IMR-90 (cell line): ENCODE data around the gene SCGB3A2. TPM values are rescaled to one million over a fixed set of nuclear protein-coding genes. Genes with fewer than 3 reads are reported as not detected.

ENCODE experiments used
- ATAC-seq: fragments of 200-7000 bp; cut with Tn5 transposase; 2 replicates; pipeline ENCODE4 v1.9.1; 2020; ENCODE audit warnings: low read depth, mild to moderate bottlenecking, moderate library complexity
- BruUV-seq: library from RNA; stranded (reverse); fragments of 400-500 nt; replicated peaks from 2 replicates; lab custom pipeline; 2021; lab: Mats Ljungman, UMichigan
- CTCF ChIA-PET: fragments of 300-600 bp; formaldehyde crosslinking; extraction: SDS; loops from one replicate; lab custom pipeline; 2021; ENCODE audit warnings: antibody characterized with exemption; lab: Yijun Ruan, JAX
- POLR2A ChIA-PET: fragments of 300-600 bp; sonication (Branson Sonifier 250); formaldehyde crosslinking; loops from one replicate; lab custom pipeline; 2022; ENCODE audit warnings: antibody characterized with exemption; ENCODE audit not compliant: unreplicated experiment; lab: Charles Lee
- DNase-seq: peaks from one replicate; pipeline ENCODE4 v3.0.0; 2013
- H2AFZ ChIP-seq: replicated peaks from 2 replicates; pipeline ENCODE3; 2013; ENCODE audit warnings: low read length, mild to moderate bottlenecking; ENCODE audit not compliant: poor library complexity
- H2AK5ac ChIP-seq: 2 replicates; pipeline ENCODE4 v1.6.1; 2013; ENCODE audit warnings: low read depth, low read length, inconsistent platforms
- H2AK9ac ChIP-seq: replicated peaks from 2 replicates; pipeline ENCODE3; 2013; ENCODE audit warnings: mild to moderate bottlenecking, low read depth, low read length, moderate library complexity; ENCODE audit not compliant: poor library complexity
- H2BK120ac ChIP-seq: 2 replicates; pipeline ENCODE4 v1.6.1; 2013; ENCODE audit warnings: low read depth, low read length, inconsistent platforms
- H2BK15ac ChIP-seq: 3 replicates; pipeline ENCODE4 v1.6.1; 2013; ENCODE audit warnings: low read depth, low read length, inconsistent platforms
- H2BK20ac ChIP-seq: 2 replicates; pipeline ENCODE4 v1.6.1; 2013; ENCODE audit warnings: low read depth, mild to moderate bottlenecking, inconsistent platforms, low read length, moderate library complexity
- H2BK5ac ChIP-seq: 2 replicates; pipeline ENCODE4 v1.6.1; 2013; ENCODE audit warnings: mild to moderate bottlenecking, low read depth, low read length, inconsistent platforms; ENCODE audit not compliant: poor library complexity, severe bottlenecking
- H3K14ac ChIP-seq: replicated peaks from 2 replicates; pipeline ENCODE4 v1.6.1; 2013; ENCODE audit warnings: low read depth, low read length, inconsistent platforms
- H3K18ac ChIP-seq: 2 replicates; pipeline ENCODE4 v1.6.1; 2013; ENCODE audit warnings: low read depth, low read length, control low read depth
- H3K23ac ChIP-seq: 2 replicates; pipeline ENCODE4 v1.6.1; 2013; ENCODE audit warnings: low read depth, low read length, inconsistent platforms
- H3K27ac ChIP-seq: 2 replicates; pipeline ENCODE4 v1.5.1; 2013; ENCODE audit warnings: mild to moderate bottlenecking, control low read depth, low read length; ENCODE audit not compliant: insufficient read depth
- H3K27me3 ChIP-seq: 2 replicates; pipeline ENCODE4 v1.6.1; 2013; ENCODE audit warnings: low read length; ENCODE audit not compliant: control insufficient read depth, insufficient read depth
- H3K36me3 ChIP-seq: 2 replicates; pipeline ENCODE4 v1.6.1; 2013; ENCODE audit warnings: low read length, mixed read lengths; ENCODE audit not compliant: control insufficient read depth, insufficient read depth
- H3K4ac ChIP-seq: 2 replicates; pipeline ENCODE4 v1.6.1; 2013; ENCODE audit warnings: low read depth, low read length, inconsistent platforms
- H3K4me1 ChIP-seq: 2 replicates; pipeline ENCODE4 v1.6.1; 2013; ENCODE audit warnings: low read length, mixed read lengths; ENCODE audit not compliant: control insufficient read depth, insufficient read depth
- H3K4me2 ChIP-seq: 2 replicates; pipeline ENCODE4 v1.6.1; 2013; ENCODE audit warnings: low read depth, mild to moderate bottlenecking, control low read depth, low read length, moderate library complexity
- H3K4me3 ChIP-seq: 2 replicates; pipeline ENCODE4 v1.5.1; 2013; ENCODE audit warnings: low read depth, mild to moderate bottlenecking, control low read depth, low read length, moderate library complexity; ENCODE audit not compliant: insufficient read depth
- H3K56ac ChIP-seq: 2 replicates; pipeline ENCODE4 v1.6.1; 2013; ENCODE audit warnings: low read length, inconsistent platforms; ENCODE audit not compliant: insufficient read depth; ENCODE audit errors: extremely low read depth
- H3K79me1 ChIP-seq, 2 experiments: 2 replicates each; pipeline ENCODE4 v1.6.1; 2013; ENCODE audit warnings: low read length in 2 of 2, inconsistent platforms in 1 of 2, low read depth in 1 of 2
- H3K9ac ChIP-seq: 2 replicates; pipeline ENCODE4 v1.6.1; 2013; ENCODE audit warnings: low read depth, low read length, control low read depth
- H3K9me1 ChIP-seq: 2 replicates; pipeline ENCODE4 v1.6.1; 2013; ENCODE audit warnings: low read length, inconsistent platforms; ENCODE audit not compliant: insufficient read depth
- H3K9me3 ChIP-seq: 2 replicates; pipeline ENCODE4 v1.6.1; 2013; ENCODE audit warnings: low read length; ENCODE audit not compliant: control insufficient read depth, insufficient read depth
- H4K20me1 ChIP-seq: 2 replicates; pipeline ENCODE4 v1.6.1; 2013; ENCODE audit warnings: low read length, inconsistent platforms; ENCODE audit not compliant: insufficient read depth
- H4K5ac ChIP-seq: 2 replicates; pipeline ENCODE4 v1.6.1; 2013; ENCODE audit warnings: mild to moderate bottlenecking, low read depth, low read length, control low read depth
- H4K8ac ChIP-seq, 2 experiments: 2 replicates each; pipeline ENCODE4 v1.6.1; 2013; ENCODE audit warnings: low read depth in 2 of 2, low read length in 2 of 2, control low read depth in 1 of 2, inconsistent platforms in 1 of 2
- H4K91ac ChIP-seq: 2 replicates; pipeline ENCODE4 v1.6.1; 2013; ENCODE audit warnings: low read depth, low read length, inconsistent platforms; ENCODE audit not compliant: insufficient read depth
- CEBPB ChIP-seq: IDR thresholded peaks from 2 replicates; pipeline ENCODE4 v1.6.1; 2012; ENCODE audit warnings: low read depth, low read length, improper control_type of control experiment
- CHD1 ChIP-seq: IDR thresholded peaks from 2 replicates; pipeline ENCODE4 v1.6.1; 2012; ENCODE audit warnings: low read depth, low read length, improper control_type of control experiment
- CTCF ChIP-seq: conservative IDR thresholded peaks from 2 replicates; pipeline ENCODE4 v1.5.1; 2012; ENCODE audit warnings: mild to moderate bottlenecking, low read depth, low read length, improper control_type of control experiment
- ELK1 ChIP-seq: fragments of 150-350 bp; IDR thresholded peaks from 2 replicates; pipeline ENCODE4 v1.6.1; 2016; ENCODE audit warnings: low read depth, mild to moderate bottlenecking, low read length, moderate library complexity, borderline replicate concordance
- MAZ ChIP-seq: IDR thresholded peaks from 2 replicates; pipeline ENCODE4 v1.6.1; 2012; ENCODE audit warnings: low read depth, mild to moderate bottlenecking, low read length, improper control_type of control experiment, moderate library complexity, borderline replicate concordance
- MXI1 ChIP-seq: IDR thresholded peaks from 2 replicates; pipeline ENCODE4 v1.6.1; 2012; ENCODE audit warnings: low read depth, mild to moderate bottlenecking, low read length, moderate library complexity, borderline replicate concordance
- NFE2L2 ChIP-seq: fragments of 150-350 bp; IDR thresholded peaks from 2 replicates; pipeline ENCODE4 v1.6.1; 2016; ENCODE audit warnings: low read depth, mild to moderate bottlenecking, low read length
- POLR2A ChIP-seq: IDR thresholded peaks from 2 replicates; pipeline ENCODE4 v1.6.1; 2012; ENCODE audit warnings: mild to moderate bottlenecking, low read depth, low read length
- RCOR1 ChIP-seq: IDR thresholded peaks from 2 replicates; pipeline ENCODE4 v1.6.1; 2012; ENCODE audit warnings: mild to moderate bottlenecking, low read length, improper control_type of control experiment; ENCODE audit not compliant: insufficient replicate concordance
- RFX5 ChIP-seq: IDR thresholded peaks from 2 replicates; pipeline ENCODE4 v1.8.0; 2012; ENCODE audit warnings: low read depth, mild to moderate bottlenecking, low read length, moderate library complexity
- SMC3 ChIP-seq: fragments of 150-350 bp; IDR thresholded peaks from 2 replicates; pipeline ENCODE4 v1.6.1; 2016; ENCODE audit warnings: low read depth, mild to moderate bottlenecking, antibody characterized with exemption, low read length, moderate library complexity
- USF2 ChIP-seq: fragments of 150-350 bp; IDR thresholded peaks from 2 replicates; pipeline ENCODE4 v1.6.1; 2017; ENCODE audit warnings: mild to moderate bottlenecking, antibody characterized with exemption, low read length, low read depth
- WGBS, 2 experiments: methylation state at CpG; one replicate each; pipeline versions ENCODE4 v1.1.5 to v1.1.7; 2013; ENCODE audit warnings: missing lambda C conversion rate in 2 of 2; ENCODE audit not compliant: insufficient read length in 1 of 2; ENCODE audit errors: extremely low coverage in 2 of 2; 5-methylcytosine and 5-hydroxymethylcytosine counted together
- dilution Hi-C: fragments of 300-500 bp; cut with HindIII; formaldehyde crosslinking; loops from one replicate; pipeline ENCODE4 v1.14.3; 2018; ENCODE audit warnings: low sequenced_read_pairs; ENCODE audit not compliant: unreplicated experiment
- in situ Hi-C: fragments of 300-500 bp; cut with MboI; formaldehyde crosslinking; loops from 3 replicates; pipeline ENCODE4 v1.14.3; 2019; ENCODE audit warnings: low sequenced_read_pairs, inconsistent platforms, mixed read lengths
- intact Hi-C: fragments of 100-400 bp; cut with micrococcal nuclease; formaldehyde crosslinking; loops from 2 replicates; pipeline ENCODE4 v1.10.0; 2022
- polyA plus RNA-seq, 3 experiments: library from polyadenylated mRNA; depleted of rRNA; stranded (reverse); fragments of >200 nt; gene quantifications; 2 replicates each; pipeline ENCODE4 v1.2.3, GENCODE V29; 2012; ENCODE audit warnings: low replicate concordance in 1 of 3
- total RNA-seq: library from RNA; depleted of rRNA; stranded (reverse); fragments of >200 nt; gene quantifications from 2 replicates; pipeline ENCODE4 v1.2.3, GENCODE V29; 2012

Gene SCGB3A2
- total and polyA plus RNA-seq, 2 of the 4 experiments (the other 2 are of a cell fraction), result not detected

GRCh38 chr5:147869112-147869511 lies 9.4 kb upstream of the SCGB3A2 start:
- CTCF ChIA-PET, result interaction anchor here (0.7 kb wide), 1 partner anchor 786 kb away, joined by 3 read pairs; no protein-coding TSS in a partner anchor
- no peak overlapping the region for H2BK5ac ChIP-seq
- dilution Hi-C loops, result no loop called here

More at GRCh38 chr5:147869112-147869511, 9.4 kb upstream of the SCGB3A2 start:
- no peak overlapping the region for H3K14ac ChIP-seq
- H2BK15ac ChIP-seq, result no peak overlapping the region
- no peak overlapping the region for H2AK9ac ChIP-seq
- H4K20me1 ChIP-seq, result no peaks in the 10 kb centered on the region
- no TSS peak for BruUV-seq
- H3K9ac ChIP-seq, result no peak overlapping the region
- H2BK20ac ChIP-seq, result no peak overlapping the region
- intact Hi-C loops (no loop called here), in situ Hi-C loops (no loop called here)
- H3K4ac ChIP-seq, result no peak overlapping the region
- H3K27me3 ChIP-seq, result no peaks in the 10 kb centered on the region
- no peak overlapping the region for H3K56ac ChIP-seq
- TF ChIP-seq MXI1 (no peak), NFE2L2 (no peak), MAZ (no peak), SMC3 (no peak), POLR2A (no peak), USF2 (no peak), CEBPB (no peak), RFX5 (no peak), CHD1 (no peak), RCOR1 (no peak), ELK1 (no peak), CTCF (no peak)
- POLR2A ChIA-PET, result interaction anchor here (0.6 kb wide), 1 partner anchor 180 kb away, joined by 12 read pairs; no protein-coding TSS in a partner anchor
- H2AFZ ChIP-seq, result no peak overlapping the region
- ATAC-seq (no peak), DNase-seq (no peak)
- H3K18ac ChIP-seq, result no peak overlapping the region
- H3K4me1 ChIP-seq, result no peaks in the 10 kb centered on the region
- H2BK120ac ChIP-seq, result no peak overlapping the region
- no peak overlapping the region for H4K8ac ChIP-seq
- no peaks in the 10 kb centered on the region for H3K79me1 ChIP-seq
- no peak overlapping the region for H3K27ac ChIP-seq
- H3K9me1 ChIP-seq, result no peaks in the 10 kb centered on the region
- H2AK5ac ChIP-seq, result no peak overlapping the region
- H3K9me3 ChIP-seq, result no peaks in the 10 kb centered on the region
- no peak overlapping the region for H3K4me2 ChIP-seq
- no peak overlapping the region for H3K23ac ChIP-seq
- WGBS, 2 experiments, result no CpG with 5 or more reads among the region's 4 CpGs
- no peaks in the 10 kb centered on the region for H3K36me3 ChIP-seq
- H4K91ac ChIP-seq, result no peak overlapping the region
- H4K5ac ChIP-seq, result no peak overlapping the region
- no peak overlapping the region for H3K4me3 ChIP-seq
